Osteocyte (in vitro differentiated cells): ENCODE data around the gene TBK1. TPM values are rescaled to one million over a fixed set of nuclear protein-coding genes. Genes with fewer than 3 reads are reported as not detected.

Experiments
- DNase-seq: peaks from one replicate; pipeline ENCODE4 v3.0.0; 2021; ENCODE audit warnings: mixed read lengths; ENCODE audit not compliant: unreplicated experiment; ENCODE audit errors: extremely low spot score
- H3K27ac Mint-ChIP-seq: one replicate; pipeline ENCODE4 v1.8.0; 2021; ENCODE audit warnings: mild to moderate bottlenecking, mixed read lengths; ENCODE audit not compliant: unreplicated experiment
- H3K27me3 Mint-ChIP-seq: one replicate; pipeline ENCODE4 v1.8.0; 2021; ENCODE audit warnings: mixed read lengths; ENCODE audit not compliant: unreplicated experiment
- H3K36me3 Mint-ChIP-seq: one replicate; pipeline ENCODE4 v1.8.0; 2021; ENCODE audit warnings: mixed read lengths; ENCODE audit not compliant: unreplicated experiment
- H3K4me1 Mint-ChIP-seq: one replicate; pipeline ENCODE4 v1.8.0; 2021; ENCODE audit warnings: mixed read lengths; ENCODE audit not compliant: unreplicated experiment
- H3K4me3 Mint-ChIP-seq: one replicate; pipeline ENCODE4 v1.8.0; 2021; ENCODE audit warnings: mild to moderate bottlenecking, moderate library complexity, mixed read lengths; ENCODE audit not compliant: unreplicated experiment
- H3K9me3 Mint-ChIP-seq: one replicate; pipeline ENCODE4 v1.8.0; 2021; ENCODE audit warnings: mixed read lengths; ENCODE audit not compliant: unreplicated experiment
- long read RNA-seq: library from polyadenylated mRNA; unstranded; transcript quantifications from one replicate; pipeline ENCODE4 v2.0.0, GENCODE V29; 2021
- total RNA-seq: library from RNA; stranded (reverse); gene quantifications from 2 replicates; pipeline ENCODE4 v1.2.1, GENCODE V29; 2021
- TF ChIP-seq, protein P1 (sequence below): fragments of 200-600 bp; sonication (generic); IDR thresholded peaks from 2 replicates; pipeline ENCODE4 v1.5.0; 2021; ENCODE audit warnings: antibody characterized with exemption, mild to moderate bottlenecking, moderate library complexity

TBK1 gene
- 22.2 and 22.9 TPM in 2 replicates for total RNA-seq
- long read RNA-seq, transcript TBK1-201 (21 exons, 3,256 nt), result major isoform, 145 of 211 reads
- long read RNA-seq, partial matches to known transcripts, result 42 of 211 reads
- long read RNA-seq, other reads (novel, unspliced or antisense), result 24 of 211 reads

GRCh38 chr12:64451687-64452558 is at the start of gene TBK1:
TBK1 (plus strand) TSS chr12:64452120; CDS start chr12:64455871, 3,751 bp downstream.
- TF ChIP-seq, protein P1, sequence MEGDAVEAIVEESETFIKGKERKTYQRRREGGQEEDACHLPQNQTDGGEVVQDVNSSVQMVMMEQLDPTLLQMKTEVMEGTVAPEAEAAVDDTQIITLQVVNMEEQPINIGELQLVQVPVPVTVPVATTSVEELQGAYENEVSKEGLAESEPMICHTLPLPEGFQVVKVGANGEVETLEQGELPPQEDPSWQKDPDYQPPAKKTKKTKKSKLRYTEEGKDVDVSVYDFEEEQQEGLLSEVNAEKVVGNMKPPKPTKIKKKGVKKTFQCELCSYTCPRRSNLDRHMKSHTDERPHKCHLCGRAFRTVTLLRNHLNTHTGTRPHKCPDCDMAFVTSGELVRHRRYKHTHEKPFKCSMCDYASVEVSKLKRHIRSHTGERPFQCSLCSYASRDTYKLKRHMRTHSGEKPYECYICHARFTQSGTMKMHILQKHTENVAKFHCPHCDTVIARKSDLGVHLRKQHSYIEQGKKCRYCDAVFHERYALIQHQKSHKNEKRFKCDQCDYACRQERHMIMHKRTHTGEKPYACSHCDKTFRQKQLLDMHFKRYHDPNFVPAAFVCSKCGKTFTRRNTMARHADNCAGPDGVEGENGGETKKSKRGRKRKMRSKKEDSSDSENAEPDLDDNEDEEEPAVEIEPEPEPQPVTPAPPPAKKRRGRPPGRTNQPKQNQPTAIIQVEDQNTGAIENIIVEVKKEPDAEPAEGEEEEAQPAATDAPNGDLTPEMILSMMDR, result no peak
- Mint-ChIP-seq H3K9me3 (no peaks in the 10 kb centered on the region), H3K36me3 (peaks cover 26% of the 10 kb centered on the region), H3K27me3 (no peaks in the 10 kb centered on the region), H3K4me1 (peaks cover 38% of the 10 kb centered on the region), H3K4me3 (peak within 1 kb of the TSS; percentile 95), H3K27ac (peak within 1 kb of the TSS; percentile 98)
- DNase-seq, result peak; percentile 97

DNA sequence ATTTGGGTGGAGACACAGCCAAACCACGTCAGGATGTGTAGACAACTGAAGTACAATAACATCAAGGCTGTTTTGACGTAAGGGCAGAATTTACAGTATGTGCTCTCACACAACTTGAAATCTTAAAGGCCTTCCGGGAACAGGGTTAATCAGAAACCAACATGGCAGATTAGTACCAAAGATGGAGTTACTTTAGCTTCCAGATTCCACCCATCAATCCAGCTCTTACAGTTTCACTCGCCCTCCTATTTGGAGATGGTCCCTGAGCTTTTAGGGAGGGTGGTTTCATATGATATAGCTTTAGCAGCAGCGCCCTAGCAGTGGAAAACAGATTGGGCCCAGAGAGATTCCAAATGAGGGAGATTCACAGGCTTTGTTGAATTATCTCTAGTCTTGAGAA is 49.7 kb upstream of the TBK1 start:
- H3K4me1 Mint-ChIP-seq, result peaks cover 21% of the 10 kb centered on the region
- no peaks in the 10 kb centered on the region for H3K36me3 Mint-ChIP-seq
- H3K27ac Mint-ChIP-seq, result no peak overlapping the region
- TF ChIP-seq, protein P1, result no peak
- DNase-seq, result no peak
- H3K4me3 Mint-ChIP-seq, result no peak overlapping the region
- H3K27me3 Mint-ChIP-seq, result peaks cover 3% of the 10 kb centered on the region
- no peaks in the 10 kb centered on the region for H3K9me3 Mint-ChIP-seq

DNA sequence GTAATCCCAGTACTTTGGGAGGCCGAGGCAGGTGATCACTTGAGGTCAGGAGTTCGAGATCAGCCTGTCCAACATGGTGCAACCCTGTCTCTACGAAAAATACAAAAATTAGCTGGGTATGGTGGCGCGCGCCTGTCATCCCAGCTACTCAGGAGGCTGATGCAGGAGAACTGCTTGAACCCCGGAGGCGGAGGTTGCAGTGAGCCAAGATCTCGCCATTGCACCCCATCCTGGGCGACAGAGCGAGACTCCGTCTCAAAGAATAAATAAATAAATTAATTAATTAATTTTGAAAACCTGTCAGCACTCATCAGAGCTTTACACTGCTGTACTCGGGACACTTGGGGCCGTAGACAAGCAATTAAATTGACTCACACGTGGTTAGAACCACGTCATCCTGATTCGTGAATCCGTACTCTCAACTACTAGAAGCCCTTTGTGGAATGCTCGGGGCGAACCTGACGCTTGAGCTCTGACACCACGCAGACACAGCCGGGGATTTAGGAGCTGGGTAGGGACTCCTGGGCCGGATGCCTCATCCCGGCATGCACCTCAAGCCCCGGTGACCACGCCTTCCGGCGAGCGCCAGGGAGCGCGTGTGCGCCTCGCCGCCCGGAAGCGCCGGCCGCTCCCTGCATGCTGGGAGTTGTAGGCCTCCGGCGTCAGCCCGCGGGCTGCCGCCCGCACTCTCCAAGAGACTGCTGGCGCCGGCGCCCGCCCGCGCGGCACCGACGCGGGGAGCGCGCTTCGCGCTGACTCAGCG is 48.0 kb upstream of the TBK1 start, which contains the start of gene XPOT:
TSS of gene XPOT (plus strand) at position 686 of the 763 bp plus-strand sequence. CDS start 5,644 bp downstream, outside the sequence.
- TF ChIP-seq, protein P1, result no peak
- Mint-ChIP-seq H3K9me3 (no peaks in the 10 kb centered on the region), H3K27me3 (peaks cover 3% of the 10 kb centered on the region), H3K4me1 (peaks cover 36% of the 10 kb centered on the region), H3K27ac (peak within 1 kb of the TSS; percentile 99), H3K36me3 (peaks cover 1% of the 10 kb centered on the region), H3K4me3 (peak within 1 kb of the TSS; percentile 95)
- peak; percentile 97 for DNase-seq

DNA sequence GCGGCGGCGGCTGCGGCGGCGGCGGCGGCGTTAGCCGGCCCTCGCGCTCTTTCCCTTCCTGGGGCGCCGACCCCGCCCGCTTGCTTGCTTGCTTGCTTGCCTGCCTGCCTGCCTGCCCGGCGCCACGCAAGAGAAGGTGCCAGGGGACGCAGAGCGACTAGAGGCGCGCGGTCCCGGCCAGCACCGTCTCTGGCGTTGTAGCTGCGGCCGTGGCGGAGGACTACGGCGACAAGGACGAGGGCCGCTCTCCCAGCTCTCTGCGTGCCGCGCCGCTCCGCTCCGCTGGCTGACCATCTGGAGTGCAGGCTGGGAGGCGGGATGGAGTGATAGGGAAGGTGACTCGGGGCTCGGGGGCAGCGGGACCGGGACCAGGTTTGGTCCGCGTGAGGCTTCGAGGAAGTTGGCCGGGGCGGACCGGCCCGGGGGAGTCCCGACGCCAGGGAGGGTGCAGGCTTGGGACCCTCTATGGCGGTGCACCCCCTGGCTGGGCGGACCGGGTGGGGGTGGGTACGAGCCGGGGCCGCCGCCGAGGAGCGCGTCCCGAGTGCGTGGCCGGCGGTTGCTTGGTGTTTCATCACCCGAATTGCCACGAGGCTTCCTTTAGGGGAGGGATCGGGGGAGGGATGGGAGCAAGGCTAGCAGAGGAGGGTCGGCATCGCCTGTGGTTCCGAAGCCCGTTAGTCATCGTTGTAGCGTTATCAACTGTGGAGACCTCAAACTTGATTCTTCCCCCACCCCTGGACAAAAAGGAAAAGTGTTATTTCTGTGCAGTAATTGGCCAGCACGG is 47.3 kb upstream of the TBK1 start:
- Mint-ChIP-seq H3K4me1 (peaks cover 39% of the 10 kb centered on the region), H3K4me3 (peak overlapping the region; percentile 95)

More for the DNA sequence above, 47.3 kb upstream of the TBK1 start:
- peaks cover 3% of the 10 kb centered on the region for H3K27me3 Mint-ChIP-seq
- peak; percentile 94 for DNase-seq
- H3K9me3 Mint-ChIP-seq, result no peaks in the 10 kb centered on the region
- H3K27ac Mint-ChIP-seq, result peak overlapping the region; percentile 99
- TF ChIP-seq, protein P1, result no peak
- H3K36me3 Mint-ChIP-seq, result peaks cover 2% of the 10 kb centered on the region
